Measurements from ENCODE around the gene MYH6. TPM values are rescaled to one million over a fixed set of nuclear protein-coding genes. Genes with fewer than 3 reads are reported as not detected.

Gene MYH6
- total and polyA plus RNA-seq, 2 donors (not counting 3 experiments of a cell fraction or from before 2014, with no cell fraction given), result not detected

DNA sequence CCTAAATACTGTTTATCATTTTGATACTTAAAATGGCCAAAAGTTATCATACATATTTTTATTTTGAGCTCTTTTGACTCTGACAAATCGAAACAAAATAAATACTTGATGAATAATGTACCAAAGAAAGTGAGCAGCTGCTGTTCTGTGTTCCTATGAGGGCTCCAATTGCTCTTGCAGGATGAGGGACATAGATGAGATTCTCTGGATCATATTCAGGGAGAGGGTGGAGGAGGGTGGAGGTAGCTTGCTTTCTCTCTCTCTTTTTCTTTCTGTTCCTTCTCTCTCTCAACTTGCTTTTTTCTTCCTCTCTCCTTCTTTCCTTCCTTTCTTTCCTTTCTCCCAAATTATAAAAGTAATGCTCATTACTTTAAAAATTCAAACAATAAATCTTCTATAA lies 36.2 kb upstream of the MYH6 start:
- BruUV-seq (replicated peaks), result no TSS peak
- Histone ChIP-seq H3K9me3 (replicated peaks; ENCODE audit: control insufficient read depth, insufficient read depth, low read length) (no peaks in the 10 kb centered on the region), H3K79me2 (ENCODE audit: control insufficient read depth, insufficient read depth, low read length) (no peaks in the 10 kb centered on the region), H2AFZ (ENCODE audit: low read depth, low read length) (no peak overlapping the region), H3K36me3 (ENCODE audit: control insufficient read depth in 2 of 2, extremely low read depth in 1 of 2, insufficient read depth in 2 of 2, low read length in 2 of 2) (no peaks in the 10 kb centered on the region), H3K27ac (ENCODE audit: insufficient read depth, low read depth, low read length) (no peak overlapping the region), H3K4me3 (replicated peaks in 1 of 3; ENCODE audit: insufficient read depth in 1 of 3, low read depth in 1 of 3, low read length in 3 of 3) (no peak overlapping the region), H3K4me1 (ENCODE audit: control insufficient read depth, extremely low read depth, insufficient read depth, low read length) (no peaks in the 10 kb centered on the region), H3K9me1 (replicated peaks; ENCODE audit: control insufficient read depth, extremely low read depth, insufficient read depth, low read length) (no peaks in the 10 kb centered on the region), H4K20me1 (replicated peaks; ENCODE audit: control insufficient read depth, extremely low read depth, insufficient read depth, low read length) (no peaks in the 10 kb centered on the region), H3K4me2 (ENCODE audit: insufficient read depth, low read length) (no peak overlapping the region), H3K9ac (replicated peaks; ENCODE audit: extremely low read depth, insufficient read depth, low read length) (no peak overlapping the region), H3K27me3 (ENCODE audit: control insufficient read depth in 2 of 2, insufficient read depth in 2 of 2, low read length in 2 of 2) (peaks cover 6 to 8% of the 10 kb centered on the region in 2 experiments)
- TF ChIP-seq FOS (IDR thresholded peaks at IDR 0.05; ENCODE audit: borderline replicate concordance, insufficient read depth, low read length) (no peak), EZH2 (IDR thresholded peaks at IDR 0.05; ENCODE audit: borderline replicate concordance, low read depth, low read length, severe bottlenecking) (no peak), MYC (IDR thresholded peaks at IDR 0.05; ENCODE audit: low read depth, low read length) (no peak), POLR2AphosphoS5 (IDR thresholded peaks at IDR 0.05; ENCODE audit: insufficient read depth, low read depth, low read length) (no peak), GATA2 (IDR thresholded peaks at IDR 0.05; ENCODE audit: insufficient read depth, insufficient read length, low read depth, low read length) (no peak), JUN (IDR thresholded peaks at IDR 0.05; ENCODE audit: borderline replicate concordance, insufficient read depth, insufficient read length, low read depth) (no peak), POLR2A (IDR thresholded peaks at IDR 0.05; ENCODE audit: low read depth, low read length) (no peak)
- TF ChIP-seq, protein P1, sequence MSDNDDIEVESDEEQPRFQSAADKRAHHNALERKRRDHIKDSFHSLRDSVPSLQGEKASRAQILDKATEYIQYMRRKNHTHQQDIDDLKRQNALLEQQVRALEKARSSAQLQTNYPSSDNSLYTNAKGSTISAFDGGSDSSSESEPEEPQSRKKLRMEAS (IDR thresholded peaks at IDR 0.05; ENCODE audit: insufficient read depth, insufficient read length), result no peak
- TF ChIP-seq, protein P2, sequence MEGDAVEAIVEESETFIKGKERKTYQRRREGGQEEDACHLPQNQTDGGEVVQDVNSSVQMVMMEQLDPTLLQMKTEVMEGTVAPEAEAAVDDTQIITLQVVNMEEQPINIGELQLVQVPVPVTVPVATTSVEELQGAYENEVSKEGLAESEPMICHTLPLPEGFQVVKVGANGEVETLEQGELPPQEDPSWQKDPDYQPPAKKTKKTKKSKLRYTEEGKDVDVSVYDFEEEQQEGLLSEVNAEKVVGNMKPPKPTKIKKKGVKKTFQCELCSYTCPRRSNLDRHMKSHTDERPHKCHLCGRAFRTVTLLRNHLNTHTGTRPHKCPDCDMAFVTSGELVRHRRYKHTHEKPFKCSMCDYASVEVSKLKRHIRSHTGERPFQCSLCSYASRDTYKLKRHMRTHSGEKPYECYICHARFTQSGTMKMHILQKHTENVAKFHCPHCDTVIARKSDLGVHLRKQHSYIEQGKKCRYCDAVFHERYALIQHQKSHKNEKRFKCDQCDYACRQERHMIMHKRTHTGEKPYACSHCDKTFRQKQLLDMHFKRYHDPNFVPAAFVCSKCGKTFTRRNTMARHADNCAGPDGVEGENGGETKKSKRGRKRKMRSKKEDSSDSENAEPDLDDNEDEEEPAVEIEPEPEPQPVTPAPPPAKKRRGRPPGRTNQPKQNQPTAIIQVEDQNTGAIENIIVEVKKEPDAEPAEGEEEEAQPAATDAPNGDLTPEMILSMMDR (IDR thresholded peaks at IDR 0.05; ENCODE audit: extremely low read depth in 1 of 2, insufficient read depth in 1 of 2, low read depth in 1 of 2, low read length in 2 of 2), result no peak
- intact Hi-C loops (cut with micrococcal nuclease), result no loop called here
- FAIRE-seq, result no peak
- POLR2A ChIA-PET, result no interaction called here
- no peak for DNase-seq (ENCODE audit: low read depth, low spot score)
- dilution Hi-C loops (cut with MboI; ENCODE audit: extremely low pct_ligation_motif_present, low sequenced_read_pairs), result no loop called here
- CTCF ChIA-PET, result no interaction called here

Measured in endothelial cell of umbilical vein (primary cell).